ENCODE data around the gene TXNDC16. TPM values are rescaled to one million over a fixed set of nuclear protein-coding genes. Genes with fewer than 3 reads are reported as not detected.

The TXNDC16 gene
- total RNA-seq, 1 donor from 2014 or later, result 8.2 TPM

- no peak for DNase-seq
- Histone ChIP-seq H3K4me3 (no peak overlapping the region), H3K36me3 (no peaks in the 10 kb centered on the region), H3K9me3 (no peaks in the 10 kb centered on the region), H3K4me1 (no peaks in the 10 kb centered on the region), H3K27ac (no peak overlapping the region), H3K27me3 (ENCODE audit: low read depth) (no peaks in the 10 kb centered on the region)
- ATAC-seq, result no peak
- intact Hi-C loops (cut with DNase I), result no loop called here
- no peak for TF ChIP-seq CTCF (IDR thresholded peaks at IDR 0.05)
Measured at GRCh38 chr14:52522581-52523345, 29.5 kb downstream of the TXNDC16 start.

DNA sequence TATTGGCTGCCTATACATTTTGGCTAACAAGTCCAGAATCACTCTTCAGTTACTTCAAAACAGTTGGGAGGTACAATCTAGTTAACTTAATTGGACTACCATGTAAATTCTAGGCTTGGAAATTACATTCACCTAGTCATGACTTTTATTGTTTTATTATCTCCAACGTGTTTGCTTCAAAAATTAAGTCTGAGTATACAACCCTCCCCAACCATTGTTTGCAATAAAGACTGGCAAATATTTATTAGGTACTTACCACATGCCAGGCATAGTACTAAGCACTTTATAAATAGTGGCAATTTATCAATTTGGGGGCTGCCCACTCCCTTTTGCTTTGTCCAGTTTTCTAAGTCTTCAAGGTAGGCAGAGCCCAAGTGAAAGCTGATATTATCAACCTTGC, 30.3 kb downstream of the TXNDC16 start:
- no peaks in the 10 kb centered on the region for H3K27me3 ChIP-seq (ENCODE audit: low read depth)
- no peak overlapping the region for H3K4me3 ChIP-seq
- TF ChIP-seq CTCF (IDR thresholded peaks at IDR 0.05), result no peak
- ATAC-seq (no peak), DNase-seq (no peak)
- H3K9me3 ChIP-seq, result no peaks in the 10 kb centered on the region
- H3K27ac ChIP-seq, result no peak overlapping the region
- no peaks in the 10 kb centered on the region for H3K4me1 ChIP-seq
- intact Hi-C loops (cut with DNase I), result no loop called here
- H3K36me3 ChIP-seq, result no peaks in the 10 kb centered on the region

DNA sequence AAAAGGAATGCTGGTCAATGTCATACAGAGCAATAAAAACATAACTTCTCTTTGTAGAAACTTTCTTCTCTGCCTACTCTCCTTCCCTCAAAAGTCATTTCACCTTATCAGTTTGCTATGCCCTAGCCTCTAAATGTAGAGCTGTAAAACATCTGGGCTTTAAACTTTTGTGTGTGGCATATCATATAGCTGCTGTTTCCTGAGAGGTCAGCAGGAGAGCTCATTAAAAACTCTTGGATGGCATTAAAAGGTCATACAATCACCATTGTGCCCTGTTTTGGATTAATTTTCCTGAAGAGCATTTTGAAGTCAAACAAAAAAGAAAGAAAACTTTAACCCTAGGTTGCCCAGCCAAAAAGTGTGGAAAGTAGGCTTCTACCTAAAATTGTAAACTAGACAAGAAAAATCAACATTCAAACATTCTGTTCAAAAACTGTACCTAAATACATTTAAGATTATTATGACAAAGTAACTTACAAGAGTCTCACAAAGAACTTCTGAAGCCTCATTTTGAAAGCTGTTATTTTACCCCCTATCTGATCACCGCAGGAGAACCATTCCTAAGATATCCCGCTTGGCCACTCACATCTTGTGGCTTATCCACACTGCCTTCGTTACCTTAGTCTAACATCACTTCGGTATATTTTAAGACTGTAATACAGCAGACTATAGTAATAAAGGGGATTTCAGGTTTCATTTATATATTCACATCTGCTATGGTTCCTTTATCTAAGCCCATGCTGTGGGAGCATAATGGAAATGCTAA, 38.1 kb downstream of the TXNDC16 start:
- intact Hi-C loops (cut with DNase I), result no loop called here
- DNase-seq (no peak), ATAC-seq (no peak)
- no peaks in the 10 kb centered on the region for H3K9me3 ChIP-seq
- no peak overlapping the region for H3K4me3 ChIP-seq
- H3K27ac ChIP-seq, result no peak overlapping the region
- no peaks in the 10 kb centered on the region for H3K4me1 ChIP-seq
- no peaks in the 10 kb centered on the region for H3K36me3 ChIP-seq
- no peaks in the 10 kb centered on the region for H3K27me3 ChIP-seq (ENCODE audit: low read depth)
- TF ChIP-seq CTCF (IDR thresholded peaks at IDR 0.05), result no peak

DNA sequence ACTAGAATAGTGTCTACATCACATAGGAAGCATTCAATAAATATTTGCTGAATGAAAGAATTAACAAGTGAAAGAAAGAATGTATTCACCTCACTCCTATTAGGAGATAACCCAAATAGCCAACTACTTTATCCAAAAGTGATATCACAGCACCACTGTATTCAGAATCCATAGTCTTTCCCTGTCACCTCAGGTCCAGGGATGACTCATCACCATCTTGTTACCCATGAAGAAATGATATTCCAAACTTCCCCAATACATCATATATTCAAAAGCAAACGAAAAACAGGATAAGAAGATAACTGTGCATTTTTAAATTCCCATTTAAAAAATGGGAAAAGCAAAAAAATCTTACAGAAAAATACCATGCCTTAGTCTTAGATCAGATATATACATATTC, 39.1 kb downstream of the TXNDC16 start:
- no peak overlapping the region for H3K4me3 ChIP-seq
- no peak for DNase-seq
- no peaks in the 10 kb centered on the region for H3K36me3 ChIP-seq
- TF ChIP-seq CTCF (IDR thresholded peaks at IDR 0.05), result no peak
- intact Hi-C loops (cut with DNase I), result no loop called here
- H3K9me3 ChIP-seq, result no peaks in the 10 kb centered on the region
- no peak overlapping the region for H3K27ac ChIP-seq
- H3K27me3 ChIP-seq (ENCODE audit: low read depth), result no peaks in the 10 kb centered on the region
- no peak for ATAC-seq
- no peaks in the 10 kb centered on the region for H3K4me1 ChIP-seq

- peaks cover 5% of the 10 kb centered on the region for H3K36me3 ChIP-seq
- no peak overlapping the region for H3K4me3 ChIP-seq
- H3K4me1 ChIP-seq, result no peaks in the 10 kb centered on the region
- intact Hi-C loops (cut with DNase I), result no loop called here
- no peak overlapping the region for H3K27ac ChIP-seq
- H3K9me3 ChIP-seq, result peaks cover 11% of the 10 kb centered on the region
- no peaks in the 10 kb centered on the region for H3K27me3 ChIP-seq (ENCODE audit: low read depth)
- TF ChIP-seq CTCF (IDR thresholded peaks at IDR 0.05), result no peak
- no peak for ATAC-seq
- DNase-seq, result no peak
Measured at GRCh38 chr14:52494444-52494843, 57.9 kb downstream of the TXNDC16 start.

Measured in lower lobe of right lung (tissue), 2 donors.